HL-60/S4 (cell line): Measurements from ENCODE around the gene MFAP4.

Experiments used
- in situ Hi-C: fragments of 300-500 bp; cut with MboI; formaldehyde crosslinking; loops from 2 replicates; pipeline ENCODE4 v1.14.3; 2022; ENCODE audit warnings: low sequenced_read_pairs

The MFAP4 gene

GRCh38 chr17:19386051-19386929, 700 bp downstream of the MFAP4 start:
- in situ Hi-C loops: no loop called here

- in situ Hi-C loops: no loop called here
Observed at GRCh38 chr17:19385521-19385983, 1.4 kb downstream of the MFAP4 start.

GRCh38 chr17:19384723-19385391, 2.1 kb downstream of the MFAP4 start:
- in situ Hi-C loops: no loop called here

- in situ Hi-C loops: no loop called here
Observed at GRCh38 chr17:19383681-19384470, 3.1 kb downstream of the MFAP4 start.

GRCh38 chr17:19382531-19383444, 4.2 kb downstream of the MFAP4 start:
- in situ Hi-C loops: no loop called here

- in situ Hi-C loops: no loop called here
Observed at GRCh38 chr17:19381741-19382444, 5.1 kb downstream of the MFAP4 start.

DNA sequence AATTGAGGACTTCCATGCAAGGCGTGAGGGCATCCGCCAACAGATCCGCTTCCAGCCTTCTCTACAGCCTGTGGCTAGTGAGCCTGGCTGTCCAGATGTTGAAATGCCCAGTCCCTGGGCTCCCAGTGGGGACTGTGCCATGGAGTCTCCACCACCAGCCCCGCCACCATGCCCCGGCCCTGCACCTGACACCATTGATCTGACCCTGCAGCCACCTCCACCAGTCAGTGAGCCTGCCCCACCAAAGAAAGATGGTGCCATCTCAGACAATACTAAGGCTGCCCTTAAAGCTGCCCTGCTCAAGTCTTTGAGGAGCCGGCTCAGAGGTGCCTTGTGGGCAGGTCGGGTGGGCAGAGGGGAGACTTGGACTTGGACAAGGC, 5.6 kb downstream of the MFAP4 start:
- in situ Hi-C loops: no loop called here

DNA sequence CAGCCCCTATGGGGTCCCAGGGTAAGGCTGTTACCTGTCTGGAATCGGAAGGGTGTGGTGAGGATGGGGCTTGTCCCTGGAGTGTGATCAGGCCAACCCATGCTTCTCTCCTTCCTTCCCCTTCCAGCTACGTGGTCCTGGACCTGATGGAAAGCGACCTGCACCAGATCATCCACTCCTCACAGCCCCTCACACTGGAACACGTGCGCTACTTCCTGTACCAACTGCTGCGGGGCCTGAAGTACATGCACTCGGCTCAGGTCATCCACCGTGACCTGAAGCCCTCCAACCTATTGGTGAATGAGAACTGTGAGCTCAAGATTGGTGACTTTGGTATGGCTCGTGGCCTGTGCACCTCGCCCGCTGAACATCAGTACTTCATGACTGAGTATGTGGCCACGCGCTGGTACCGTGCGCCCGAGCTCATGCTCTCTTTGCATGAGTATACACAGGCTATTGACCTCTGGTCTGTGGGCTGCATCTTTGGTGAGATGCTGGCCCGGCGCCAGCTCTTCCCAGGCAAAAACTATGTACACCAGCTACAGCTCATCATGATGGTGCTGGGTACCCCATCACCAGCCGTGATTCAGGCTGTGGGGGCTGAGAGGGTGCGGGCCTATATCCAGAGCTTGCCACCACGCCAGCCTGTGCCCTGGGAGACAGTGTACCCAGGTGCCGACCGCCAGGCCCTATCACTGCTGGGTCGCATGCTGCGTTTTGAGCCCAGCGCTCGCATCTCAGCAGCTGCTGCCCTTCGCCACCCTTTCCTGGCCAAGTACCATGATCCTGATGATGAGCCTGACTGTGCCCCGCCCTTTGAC, 6.3 kb downstream of the MFAP4 start:
- in situ Hi-C loops: no loop called here

GRCh38 chr17:19379361-19380065, 7.5 kb downstream of the MFAP4 start:
- in situ Hi-C loops: no loop called here

DNA sequence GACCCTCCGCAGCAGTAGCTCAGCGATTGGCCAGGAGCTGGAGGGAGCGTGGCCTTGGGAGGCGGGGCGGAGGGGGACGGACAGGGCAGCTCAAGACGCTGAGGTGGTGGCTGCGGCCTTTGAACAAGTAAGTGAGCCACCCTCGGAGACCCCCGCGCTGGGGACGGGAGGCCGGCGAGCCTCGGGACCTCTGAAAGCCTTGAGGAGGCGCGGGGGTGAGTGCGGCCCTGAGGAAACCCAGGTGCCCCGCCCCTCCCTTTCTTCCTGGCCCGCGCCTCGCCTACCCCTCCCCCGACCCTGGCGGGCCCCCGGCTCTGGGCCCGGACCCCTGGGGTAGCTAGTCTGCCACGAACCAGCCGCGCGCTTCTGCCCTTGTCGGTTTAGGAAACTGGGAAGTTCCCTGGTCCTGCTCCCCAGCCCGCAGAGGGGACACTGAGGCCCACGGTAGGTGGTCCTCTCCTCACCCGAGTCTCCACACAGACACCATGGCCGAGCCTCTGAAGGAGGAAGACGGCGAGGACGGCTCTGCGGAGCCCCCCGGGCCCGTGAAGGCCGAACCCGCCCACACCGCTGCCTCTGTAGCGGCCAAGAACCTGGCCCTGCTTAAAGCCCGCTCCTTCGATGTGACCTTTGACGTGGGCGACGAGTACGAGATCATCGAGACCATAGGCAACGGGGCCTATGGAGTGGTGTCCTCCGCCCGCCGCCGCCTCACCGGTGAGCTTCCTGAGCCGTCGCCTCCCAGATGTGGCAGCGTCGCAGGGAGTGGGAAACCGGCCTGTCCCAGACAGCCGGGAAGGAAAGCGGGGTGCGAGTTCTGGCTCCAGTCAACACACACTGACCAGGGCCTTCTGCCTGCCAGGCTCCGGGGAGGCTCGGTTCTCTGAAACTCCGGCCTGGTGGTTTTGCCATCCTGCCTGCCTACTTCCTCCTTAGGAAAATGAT, 8.3 kb downstream of the MFAP4 start, which contains the start of gene MAPK7:
TSS of gene MAPK7 (plus strand) at position 83 of the 945 bp plus-strand sequence. CDS start at position 486, 403 bp downstream.
- in situ Hi-C loops: no loop called here

DNA sequence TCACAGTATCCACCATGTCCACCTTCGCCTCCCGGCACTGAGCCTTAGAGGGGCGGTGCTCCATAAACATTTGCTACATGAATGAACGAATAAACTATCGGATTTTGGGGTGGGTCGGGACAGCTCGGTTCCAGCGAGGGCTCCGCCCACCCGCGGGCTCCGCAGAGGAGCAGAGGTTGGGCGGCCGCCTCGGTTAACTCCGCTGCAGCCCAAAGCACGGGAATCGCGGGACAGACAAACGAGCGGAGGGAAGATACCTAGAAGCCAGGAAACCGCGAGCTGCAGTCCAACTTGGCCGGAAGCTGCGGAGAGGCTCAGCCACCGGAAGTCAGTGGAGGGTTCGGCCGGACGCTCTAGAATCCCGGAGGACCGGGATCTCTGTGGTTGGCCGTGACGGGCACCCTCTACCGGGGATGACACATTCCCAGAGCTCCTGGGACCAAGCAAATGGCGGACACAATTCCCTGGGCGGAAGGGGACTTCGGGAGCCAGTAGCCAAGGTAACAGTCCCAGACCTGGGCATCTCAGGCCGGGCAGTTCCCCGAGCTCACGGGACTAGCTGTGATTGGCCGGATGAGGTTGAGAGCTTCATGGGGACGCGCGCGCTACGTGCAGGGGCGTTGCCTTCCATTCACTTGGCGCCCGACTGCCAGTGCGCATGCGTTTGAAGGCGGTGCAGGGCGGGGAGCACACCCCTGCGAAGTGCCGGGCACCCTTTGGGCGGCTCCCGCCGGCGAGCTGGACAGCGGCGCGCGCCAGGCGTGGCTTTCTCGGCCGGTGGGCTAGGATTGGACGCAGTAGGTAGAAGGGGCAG, 9.2 kb downstream of the MFAP4 start:
- in situ Hi-C loops: no loop called here

GRCh38 chr17:19376811-19377210, 10.2 kb downstream of the MFAP4 start:
- in situ Hi-C loops: no loop called here

- in situ Hi-C loops: no loop called here
Observed at GRCh38 chr17:19375732-19376131, 11.3 kb downstream of the MFAP4 start.

DNA sequence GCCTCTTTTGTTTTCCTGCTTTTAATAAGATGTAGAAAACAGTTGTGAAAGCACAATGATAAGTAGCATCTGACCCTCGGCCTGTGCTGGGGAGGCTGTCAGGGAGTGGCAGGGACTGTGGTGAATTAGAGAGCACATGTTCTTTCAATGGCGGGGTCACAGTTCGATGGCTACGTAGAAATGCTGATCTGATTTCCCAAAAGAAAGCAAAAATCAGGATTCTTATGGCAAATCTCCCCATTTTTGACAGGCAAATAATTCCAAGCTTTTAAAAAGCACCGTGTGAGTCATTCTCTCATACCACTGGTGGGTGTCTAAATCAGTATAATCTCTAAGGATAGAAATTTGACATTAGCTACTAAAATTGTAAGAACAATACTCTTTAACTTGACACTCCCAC, 12.9 kb downstream of the MFAP4 start:
- in situ Hi-C loops: no loop called here

- in situ Hi-C loops: no loop called here
Observed at GRCh38 chr17:19372866-19373504, 14.0 kb downstream of the MFAP4 start.

- in situ Hi-C loops: no loop called here
Observed at GRCh38 chr17:19372439-19372838, 14.6 kb downstream of the MFAP4 start.
